Measurements from ENCODE around the gene HACD2. TPM values are rescaled to one million over a fixed set of nuclear protein-coding genes. Genes with fewer than 3 reads are reported as not detected.

Gene HACD2
- total and polyA plus RNA-seq, 2 donors (not counting 3 experiments of a cell fraction or from before 2014, with no cell fraction given) = 17.0 to 20.9 TPM

GRCh38 chr3:123553536-123553935 is 31.3 kb downstream of the HACD2 start:
- Histone ChIP-seq H3K4me3 (replicated peaks in 1 of 3; ENCODE audit: insufficient read depth in 1 of 3, low read depth in 1 of 3, low read length in 3 of 3) (no peak overlapping the region), H3K9ac (replicated peaks; ENCODE audit: extremely low read depth, insufficient read depth, low read length) (no peak overlapping the region), H3K36me3 (ENCODE audit: control insufficient read depth in 2 of 2, extremely low read depth in 1 of 2, insufficient read depth in 2 of 2, low read length in 2 of 2) (peaks cover 0 to 8% of the 10 kb centered on the region in 2 experiments), H3K79me2 (ENCODE audit: control insufficient read depth, insufficient read depth, low read length) (no peaks in the 10 kb centered on the region), H3K27me3 (ENCODE audit: control insufficient read depth in 2 of 2, insufficient read depth in 2 of 2, low read length in 2 of 2) (no peaks in the 10 kb centered on the region), H3K4me1 (ENCODE audit: control insufficient read depth, extremely low read depth, insufficient read depth, low read length) (no peaks in the 10 kb centered on the region), H3K9me3 (replicated peaks; ENCODE audit: control insufficient read depth, insufficient read depth, low read length) (no peaks in the 10 kb centered on the region), H2AFZ (ENCODE audit: low read depth, low read length) (no peak overlapping the region), H4K20me1 (replicated peaks; ENCODE audit: control insufficient read depth, extremely low read depth, insufficient read depth, low read length) (no peaks in the 10 kb centered on the region), H3K27ac (ENCODE audit: insufficient read depth, low read depth, low read length) (no peak overlapping the region), H3K9me1 (replicated peaks; ENCODE audit: control insufficient read depth, extremely low read depth, insufficient read depth, low read length) (no peaks in the 10 kb centered on the region), H3K4me2 (ENCODE audit: insufficient read depth, low read length) (no peak overlapping the region)
- ChIA-PET CTCF (interaction anchor here (1.0 to 1.6 kb wide), 3 partner anchors 9 to 227 kb away, joined by 3 to 5 read pairs (median 3); no protein-coding TSS in a partner anchor), POLR2A (no interaction called here)
- intact Hi-C loops (cut with micrococcal nuclease) (no loop called here), dilution Hi-C loops (cut with MboI; ENCODE audit: extremely low pct_ligation_motif_present, low sequenced_read_pairs) (no loop called here)
- TF ChIP-seq FOS (IDR thresholded peaks at IDR 0.05; ENCODE audit: borderline replicate concordance, insufficient read depth, low read length) (no peak), POLR2A (IDR thresholded peaks at IDR 0.05; ENCODE audit: low read depth, low read length) (no peak), GATA2 (IDR thresholded peaks at IDR 0.05; ENCODE audit: insufficient read depth, insufficient read length, low read depth, low read length) (no peak), EZH2 (IDR thresholded peaks at IDR 0.05; ENCODE audit: borderline replicate concordance, low read depth, low read length, severe bottlenecking) (no peak), POLR2AphosphoS5 (IDR thresholded peaks at IDR 0.05; ENCODE audit: insufficient read depth, low read depth, low read length) (no peak), CTCF (IDR thresholded peaks at IDR 0.05; ENCODE audit: extremely low read depth in 1 of 2, insufficient read depth in 1 of 2, low read depth in 1 of 2, low read length in 2 of 2) (no peak), JUN (IDR thresholded peaks at IDR 0.05; ENCODE audit: borderline replicate concordance, insufficient read depth, insufficient read length, low read depth) (no peak), MYC (IDR thresholded peaks at IDR 0.05; ENCODE audit: low read depth, low read length) (no peak), MAX (IDR thresholded peaks at IDR 0.05; ENCODE audit: insufficient read depth, insufficient read length) (no peak)
- no peak for DNase-seq (ENCODE audit: low read depth, low spot score)
- BruUV-seq (replicated peaks) = no TSS peak
- FAIRE-seq = no peak

Measured in endothelial cell of umbilical vein (primary cell).